HL-60 (cell line): Measurements from ENCODE around the gene SNW1.

Source experiments
- POLR2AphosphoS5 ChIP-seq: IDR thresholded peaks from 2 replicates; pipeline ENCODE4 v1.6.1; 2012; ENCODE audit warnings: low read depth
- TF ChIP-seq, protein P1 (sequence below): IDR thresholded peaks from one replicate; pipeline ENCODE4 v1.5.1; 2011; ENCODE audit warnings: low read length, control low read depth, inconsistent platforms; ENCODE audit not compliant: insufficient read depth

GRCh38 chr14:77782202-77782601 lies 21.2 kb upstream of the SNW1 start:
- no peak for TF ChIP-seq POLR2AphosphoS5
- TF ChIP-seq, protein P1, sequence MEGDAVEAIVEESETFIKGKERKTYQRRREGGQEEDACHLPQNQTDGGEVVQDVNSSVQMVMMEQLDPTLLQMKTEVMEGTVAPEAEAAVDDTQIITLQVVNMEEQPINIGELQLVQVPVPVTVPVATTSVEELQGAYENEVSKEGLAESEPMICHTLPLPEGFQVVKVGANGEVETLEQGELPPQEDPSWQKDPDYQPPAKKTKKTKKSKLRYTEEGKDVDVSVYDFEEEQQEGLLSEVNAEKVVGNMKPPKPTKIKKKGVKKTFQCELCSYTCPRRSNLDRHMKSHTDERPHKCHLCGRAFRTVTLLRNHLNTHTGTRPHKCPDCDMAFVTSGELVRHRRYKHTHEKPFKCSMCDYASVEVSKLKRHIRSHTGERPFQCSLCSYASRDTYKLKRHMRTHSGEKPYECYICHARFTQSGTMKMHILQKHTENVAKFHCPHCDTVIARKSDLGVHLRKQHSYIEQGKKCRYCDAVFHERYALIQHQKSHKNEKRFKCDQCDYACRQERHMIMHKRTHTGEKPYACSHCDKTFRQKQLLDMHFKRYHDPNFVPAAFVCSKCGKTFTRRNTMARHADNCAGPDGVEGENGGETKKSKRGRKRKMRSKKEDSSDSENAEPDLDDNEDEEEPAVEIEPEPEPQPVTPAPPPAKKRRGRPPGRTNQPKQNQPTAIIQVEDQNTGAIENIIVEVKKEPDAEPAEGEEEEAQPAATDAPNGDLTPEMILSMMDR: no peak
